IPS DF 4.7 (cell line): ENCODE measurements around the gene TAS2R41.

Experiments
- DNase-seq: peaks from one replicate; pipeline ENCODE4 v3.0.0-alpha.2; 2013; ENCODE audit warnings: low spot score; ENCODE audit errors: extremely low read depth

The TAS2R41 gene

DNA sequence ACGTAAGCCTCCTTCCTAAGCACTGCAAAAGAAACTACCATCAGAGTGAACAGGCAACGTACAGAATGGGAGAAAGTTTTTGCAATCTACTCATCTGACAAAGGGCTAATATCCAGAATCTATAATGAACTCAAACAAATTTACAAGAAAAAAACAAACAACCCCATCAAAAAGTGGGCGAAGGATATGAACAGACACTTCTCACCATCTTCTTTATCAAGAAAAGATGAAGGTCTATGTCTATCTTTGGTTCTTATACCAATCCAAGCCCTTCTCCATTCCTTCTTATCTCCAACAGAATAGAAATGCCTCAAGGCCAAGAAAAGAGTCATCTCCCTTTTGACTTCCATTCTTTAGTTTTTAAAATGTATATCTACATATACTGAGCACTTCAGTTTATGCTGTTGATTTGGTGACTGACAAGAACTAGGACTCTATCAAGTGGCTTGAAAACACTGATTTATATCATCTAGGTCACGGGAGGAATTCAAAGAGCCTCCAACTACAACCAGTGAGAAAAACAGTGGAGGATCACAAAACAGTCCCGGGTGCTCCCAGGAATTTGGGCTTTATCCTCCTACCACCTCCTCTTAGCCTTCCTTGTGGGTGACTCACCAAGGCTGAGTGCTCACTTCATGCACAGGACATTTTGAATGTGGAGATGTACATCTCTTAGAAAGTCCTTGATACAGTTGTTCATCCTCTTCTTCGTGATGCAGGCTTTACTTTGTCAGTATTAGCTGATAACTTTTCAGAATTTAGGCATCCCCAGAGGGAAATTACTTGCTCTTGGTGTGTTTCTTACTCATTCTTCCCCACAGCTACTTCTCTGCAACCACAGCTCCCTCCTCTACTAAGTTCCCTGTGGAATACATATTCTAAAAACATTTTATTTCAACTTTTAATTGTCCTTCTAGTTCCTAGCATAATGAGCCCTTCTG is 15.4 kb downstream of the TAS2R41 start:
- no peak for DNase-seq

DNA sequence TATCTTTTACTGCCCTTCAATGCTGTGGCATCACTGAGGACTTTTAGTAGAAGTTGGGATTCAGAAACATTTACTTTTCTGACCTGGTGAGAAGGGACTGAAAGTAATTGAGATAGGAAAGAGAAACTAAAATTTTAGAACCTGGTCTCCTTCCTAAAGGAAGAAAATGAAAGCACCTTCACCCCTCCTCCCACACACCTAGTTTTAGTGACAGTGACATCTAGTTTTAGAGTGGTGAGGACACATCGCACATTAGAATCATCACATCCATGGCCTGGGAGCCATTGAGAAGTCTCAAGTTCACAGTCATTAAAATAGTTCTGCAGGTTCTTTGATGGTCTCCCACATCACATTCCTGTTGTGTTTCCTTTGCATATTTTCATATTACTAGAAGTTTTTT is 16.1 kb downstream of the TAS2R41 start:
- no peak for DNase-seq

DNA sequence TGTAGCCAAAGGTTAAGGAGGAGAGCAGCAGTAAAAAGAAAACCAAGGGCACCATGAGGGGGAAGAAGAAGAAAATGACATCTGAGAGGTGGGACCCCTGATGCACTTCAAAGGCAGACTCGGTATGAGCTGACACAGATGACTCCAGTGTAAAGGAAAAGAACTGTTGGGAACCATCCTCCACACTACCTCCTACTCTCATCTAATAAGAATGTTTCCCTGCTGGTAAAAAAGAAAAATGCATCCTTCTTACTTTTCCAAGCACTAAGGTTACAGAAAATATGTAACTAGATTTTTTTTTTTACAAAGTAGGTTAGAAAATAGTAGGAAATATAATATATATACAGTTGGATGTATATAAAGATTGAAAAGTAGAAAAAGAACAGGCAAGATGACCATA is 16.9 kb downstream of the TAS2R41 start:
- DNase-seq: no peak

DNA sequence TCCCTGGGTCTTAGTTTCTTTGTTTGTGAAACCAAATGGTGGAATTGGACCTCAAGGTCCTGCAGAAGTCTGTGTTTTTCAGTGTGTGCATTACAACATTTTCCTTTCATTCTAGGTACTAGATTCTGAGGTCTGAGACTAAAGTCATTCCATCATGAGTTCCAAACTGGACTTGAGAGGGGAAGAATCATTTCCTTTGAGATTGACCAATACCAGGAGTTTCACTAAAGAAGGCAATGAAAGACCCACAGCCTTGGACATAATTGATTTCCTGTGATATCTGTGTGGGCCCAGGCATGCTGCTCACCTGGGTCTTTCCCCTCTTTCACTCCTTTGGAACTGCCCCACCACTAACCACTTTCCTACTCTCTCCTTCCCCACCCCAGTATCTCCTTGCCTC is 18.2 kb downstream of the TAS2R41 start:
- DNase-seq: no peak

DNA sequence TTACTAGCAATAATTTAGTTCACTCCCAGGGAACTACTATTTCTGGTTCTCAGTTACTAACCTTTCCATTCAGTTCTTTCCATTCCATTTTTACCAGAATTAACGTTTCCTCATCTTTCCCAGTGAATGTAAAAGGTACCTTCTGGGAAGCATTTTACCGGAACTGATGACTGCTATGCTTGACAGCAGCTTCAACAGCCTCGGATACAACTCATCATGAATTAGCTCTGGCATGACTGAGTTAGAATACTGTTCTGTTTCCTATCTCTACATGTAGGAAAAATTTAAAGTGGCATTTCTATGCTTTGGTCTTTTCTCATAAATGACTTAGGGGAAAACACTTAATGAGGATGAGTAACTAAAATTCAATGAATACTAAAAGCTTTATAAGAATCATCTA is 18.6 kb downstream of the TAS2R41 start:
- no peak for DNase-seq

DNA sequence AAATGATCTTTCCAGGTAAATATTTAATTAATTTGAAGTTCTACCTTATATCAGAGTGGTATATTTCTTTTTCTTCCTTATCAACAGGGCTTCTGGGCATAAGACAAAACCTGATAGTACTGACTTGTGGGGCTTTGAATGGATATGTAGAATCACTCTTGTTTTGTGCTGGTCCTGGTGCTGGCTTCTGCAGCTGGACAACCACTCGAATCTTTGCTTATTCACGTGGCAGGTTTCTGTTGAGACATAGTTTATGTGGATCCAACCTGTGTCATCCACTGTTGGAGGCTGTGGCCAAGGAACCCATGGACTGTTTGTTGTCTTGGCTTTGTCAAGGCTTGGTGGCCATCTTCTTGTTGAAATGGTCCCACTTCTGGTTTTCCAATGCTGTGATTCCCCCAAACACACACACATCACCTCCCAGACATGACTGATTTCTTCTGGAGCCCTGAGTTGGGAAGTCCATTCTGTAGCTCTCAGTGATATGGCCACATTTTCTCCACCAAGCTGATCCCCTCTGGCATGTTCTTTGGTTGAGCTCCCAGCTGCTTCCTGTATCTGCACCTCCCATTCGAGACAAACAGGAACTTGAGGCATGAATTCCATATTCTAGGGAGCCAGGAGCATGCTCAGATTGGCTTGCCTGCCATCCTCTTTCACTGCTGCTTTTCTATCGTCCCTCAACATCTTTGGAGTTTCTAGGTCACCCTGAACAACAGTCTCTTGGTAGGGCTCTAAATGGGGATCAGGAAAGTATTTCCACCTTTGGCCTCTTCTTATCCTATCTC is 19.5 kb downstream of the TAS2R41 start:
- DNase-seq: no peak

DNA sequence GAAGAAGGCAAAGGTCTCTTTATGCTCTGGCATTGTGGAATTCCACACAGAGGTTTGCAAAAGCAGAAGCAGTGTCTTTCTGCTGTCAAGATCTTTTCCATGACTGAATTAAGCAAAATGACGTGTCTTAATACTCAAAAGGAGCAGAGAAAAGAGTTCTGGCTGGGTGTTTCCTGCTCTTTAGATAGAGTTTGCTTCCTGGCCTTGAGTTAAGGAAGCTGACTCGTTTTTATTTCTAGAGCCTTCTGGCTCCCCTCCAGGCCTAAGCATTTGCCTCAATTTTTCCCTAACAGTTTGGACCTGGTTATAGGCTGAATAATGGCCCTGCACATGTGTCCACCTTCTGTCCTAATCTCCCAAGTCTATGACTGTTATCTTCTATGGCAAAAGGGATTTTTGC is 21.6 kb downstream of the TAS2R41 start:
- DNase-seq: no peak

DNA sequence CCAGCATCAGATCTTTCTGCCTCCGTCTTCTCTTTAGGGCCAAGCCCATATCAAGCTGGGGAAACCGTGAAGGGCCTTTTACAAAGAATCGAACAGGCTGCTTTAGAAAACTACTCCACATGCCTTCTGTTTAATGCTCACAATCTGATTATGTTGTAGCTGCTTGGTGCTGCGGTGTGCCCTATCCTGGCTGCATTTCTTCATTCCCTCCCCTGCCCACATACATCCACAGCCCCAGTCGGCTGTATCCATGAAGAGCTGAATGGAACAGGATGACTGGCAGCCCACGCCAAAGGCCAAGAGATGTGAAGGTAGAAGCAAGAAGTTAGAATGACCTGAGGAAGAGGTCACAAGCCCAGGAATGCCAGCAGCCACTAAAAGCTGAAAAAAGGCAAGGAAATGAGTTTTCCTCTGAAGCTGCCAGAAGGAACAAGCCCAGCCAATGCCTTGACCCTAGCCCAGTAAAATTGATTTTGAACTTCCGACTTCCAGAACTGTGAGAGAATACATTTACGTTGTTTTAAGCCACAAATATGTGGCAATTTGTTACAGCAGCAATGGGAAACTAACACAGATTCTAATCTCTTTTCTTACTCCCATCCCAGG is 22.2 kb downstream of the TAS2R41 start:
- no peak for DNase-seq

DNA sequence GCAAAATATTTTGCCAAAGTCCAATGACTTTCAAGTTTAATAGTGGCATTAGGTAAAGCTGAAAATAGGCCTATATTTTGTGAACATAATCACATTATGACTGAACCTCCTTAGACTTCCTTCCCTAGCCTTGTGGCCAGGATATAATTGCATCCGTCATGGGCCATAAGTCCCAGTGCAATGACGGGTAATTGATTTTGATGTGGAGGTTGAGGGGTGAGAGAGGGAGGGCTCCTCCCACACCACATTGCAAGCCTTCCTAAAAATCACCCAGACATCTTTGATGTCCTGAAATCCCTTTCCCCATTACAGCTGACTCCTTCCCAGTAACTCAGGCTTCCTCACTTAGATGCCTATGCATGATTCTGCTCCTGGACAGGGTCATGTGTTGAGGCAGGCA is 25.6 kb downstream of the TAS2R41 start:
- no peak for DNase-seq

DNA sequence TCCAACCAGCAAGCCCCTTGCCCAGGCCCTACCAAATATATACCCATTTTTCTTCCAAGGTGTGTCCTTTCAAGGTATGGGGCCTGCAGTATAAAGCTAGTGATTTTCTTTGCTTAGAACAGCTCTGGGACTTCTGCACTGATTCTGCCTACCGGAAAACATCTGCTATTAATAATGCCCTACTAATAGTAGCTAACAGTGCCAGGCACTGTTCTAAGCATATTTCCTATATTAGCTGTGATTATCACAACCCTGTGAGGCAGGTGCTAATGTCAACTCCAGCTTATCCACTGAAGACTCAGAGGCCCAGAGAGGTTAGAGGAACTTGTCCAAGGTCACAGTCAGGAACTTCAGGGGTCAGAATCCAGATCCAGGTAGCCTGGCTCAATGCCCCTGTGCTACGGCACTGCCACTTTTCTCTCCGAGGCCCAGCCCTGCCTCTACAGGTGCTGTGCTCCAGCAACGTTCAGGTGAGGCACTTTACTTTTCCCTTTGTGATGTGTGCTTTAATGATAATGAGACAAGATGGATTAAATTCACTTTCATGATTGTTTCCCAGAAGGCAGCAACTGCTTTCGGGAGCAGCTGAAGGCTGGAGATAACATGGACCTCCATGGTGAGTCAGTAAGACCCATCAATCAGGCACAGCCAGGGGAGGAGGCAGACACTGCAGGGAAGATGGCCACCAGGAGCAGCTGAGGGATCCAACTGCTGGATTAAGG is 26.7 kb downstream of the TAS2R41 start:
- DNase-seq: no peak

DNA sequence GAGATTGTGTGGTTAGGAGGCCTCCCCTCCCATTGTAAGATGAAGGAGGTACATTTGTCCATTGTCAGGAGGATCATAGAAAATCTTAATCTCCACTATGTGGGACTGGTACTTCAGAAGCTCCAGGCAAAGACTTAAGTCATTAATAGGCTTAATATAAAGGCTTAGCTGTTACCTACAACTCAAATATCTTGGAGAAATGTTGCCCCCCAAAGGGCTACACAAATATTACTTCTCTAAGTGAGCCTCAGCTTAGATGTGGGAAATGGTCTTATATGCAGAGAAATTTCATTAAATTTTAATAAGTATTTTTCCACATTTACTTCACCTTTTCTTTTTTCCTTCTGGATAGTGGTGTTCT is 27.2 kb downstream of the TAS2R41 start:
- DNase-seq: no peak

DNA sequence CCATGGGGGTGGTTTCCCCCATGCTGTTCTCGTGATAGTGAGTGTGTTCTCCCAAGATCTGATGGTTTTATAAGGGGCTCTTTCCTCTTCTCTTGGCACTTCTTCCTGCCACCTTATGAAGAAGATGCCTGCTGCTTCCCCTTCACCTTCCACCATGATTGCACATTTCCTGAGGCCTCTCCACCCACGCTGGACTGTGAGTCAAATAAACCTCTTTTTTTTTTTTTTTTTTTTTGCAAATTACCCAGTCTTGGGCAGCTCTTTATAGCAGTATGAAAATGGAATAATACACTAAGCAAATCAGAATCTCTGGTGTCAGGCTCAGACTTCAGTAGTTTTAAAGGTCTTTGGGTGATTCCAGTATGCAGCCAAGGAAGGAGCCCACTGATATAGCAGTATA is 28.2 kb downstream of the TAS2R41 start:
- DNase-seq: no peak

DNA sequence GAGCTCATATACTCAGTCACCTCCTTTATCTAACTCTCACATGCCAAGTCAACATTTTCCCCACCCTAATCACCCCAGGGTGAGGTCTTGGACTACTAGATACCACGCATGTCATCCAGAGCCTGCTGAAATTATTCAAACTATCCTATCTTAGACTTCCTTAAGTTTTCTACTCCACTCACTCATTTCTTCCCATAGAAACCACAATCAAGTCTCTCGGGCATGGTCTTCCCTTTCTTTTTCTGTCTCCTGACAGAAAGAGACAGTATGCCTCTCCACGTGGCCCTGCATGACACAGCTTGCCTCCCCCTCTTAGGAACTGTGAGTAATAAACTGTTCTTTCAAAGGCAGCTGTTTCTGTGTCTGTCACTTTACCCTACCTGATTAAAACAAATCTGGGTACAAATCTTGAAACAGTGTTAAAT is 29.4 kb downstream of the TAS2R41 start:
- DNase-seq: no peak

DNA sequence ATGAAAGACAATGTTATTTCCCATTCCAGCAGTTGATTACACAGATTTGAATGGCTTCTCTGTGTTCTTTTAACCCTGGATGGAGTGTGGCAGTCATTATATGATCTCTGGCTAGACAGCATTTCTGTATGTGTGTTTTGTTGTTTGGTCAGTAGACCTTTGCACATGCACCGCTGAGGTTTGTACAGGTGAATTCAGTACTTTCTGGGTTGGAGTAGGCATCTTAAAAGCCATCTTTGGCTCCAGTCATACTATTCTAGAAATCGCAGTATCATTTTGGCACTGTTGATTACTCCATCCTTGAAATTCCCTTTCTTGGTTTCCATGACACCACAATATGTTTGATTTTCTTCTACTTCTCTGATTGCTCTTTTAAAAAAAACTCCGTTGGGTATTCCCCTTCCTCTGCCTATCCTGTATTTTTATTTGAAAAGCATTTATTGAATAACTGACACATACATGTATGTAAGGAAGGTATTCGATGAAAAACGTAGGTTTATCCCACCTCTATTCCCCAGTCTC is 29.9 kb downstream of the TAS2R41 start:
- no peak for DNase-seq

DNA sequence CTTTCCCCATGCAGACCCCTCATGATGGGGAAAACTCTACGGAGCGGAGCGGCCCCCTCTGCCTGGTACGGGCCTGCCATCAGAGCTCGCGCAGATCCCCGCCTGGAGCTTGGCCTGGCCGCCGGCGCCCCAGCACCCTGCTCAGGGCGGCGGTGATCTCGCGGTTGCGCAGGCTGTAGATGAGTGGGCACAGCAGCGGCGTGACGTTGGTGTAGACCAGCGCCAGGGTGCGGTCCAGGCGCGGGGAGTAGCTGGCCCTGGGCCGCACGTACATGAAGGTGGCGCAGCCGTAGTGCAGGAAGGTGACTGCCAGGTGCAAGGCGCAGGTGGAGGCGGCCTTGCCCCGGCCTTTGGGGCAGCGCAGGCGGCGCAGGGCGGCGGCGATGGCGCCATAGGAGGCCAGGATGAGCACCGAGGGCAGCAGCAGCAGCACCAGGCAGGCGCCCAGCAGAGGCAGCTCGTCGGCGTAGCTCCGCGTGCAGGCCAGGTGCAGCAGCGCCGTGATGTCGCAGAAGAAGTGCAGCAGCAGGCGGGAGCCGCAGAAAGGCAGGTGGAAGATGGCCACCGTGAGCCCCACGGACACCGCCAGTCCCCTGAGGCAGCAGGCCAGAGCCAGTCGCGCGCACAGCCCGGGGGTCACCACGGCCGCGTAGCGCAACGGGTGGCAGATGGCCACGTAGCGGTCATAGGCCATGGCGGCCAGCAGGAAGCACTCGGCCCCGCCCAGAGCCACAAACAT is 33.4 kb downstream of the TAS2R41 start:
- no peak for DNase-seq

DNA sequence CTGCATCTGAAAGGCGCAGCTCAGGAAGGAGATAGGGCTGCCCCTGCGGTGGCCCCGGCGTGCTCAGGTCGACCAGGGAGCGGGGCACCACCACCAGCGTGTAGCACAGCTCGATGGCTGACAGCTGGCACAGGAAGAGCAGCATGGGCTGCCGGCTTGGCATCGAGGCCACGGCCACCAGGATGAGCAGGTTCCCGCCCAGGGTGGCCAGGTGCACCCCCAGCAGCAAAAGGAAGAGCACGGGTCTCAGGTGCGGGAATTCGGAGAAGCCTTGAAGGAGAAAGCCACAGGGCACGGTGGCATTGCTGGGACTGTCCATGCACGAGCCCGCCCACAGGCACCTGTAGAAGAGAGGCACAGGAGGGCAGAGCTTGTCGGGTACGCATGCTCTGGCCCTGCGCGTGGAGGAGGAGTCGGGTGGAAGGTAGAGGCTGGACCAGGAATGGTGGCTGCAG is 33.9 kb downstream of the TAS2R41 start:
- DNase-seq: no peak

DNA sequence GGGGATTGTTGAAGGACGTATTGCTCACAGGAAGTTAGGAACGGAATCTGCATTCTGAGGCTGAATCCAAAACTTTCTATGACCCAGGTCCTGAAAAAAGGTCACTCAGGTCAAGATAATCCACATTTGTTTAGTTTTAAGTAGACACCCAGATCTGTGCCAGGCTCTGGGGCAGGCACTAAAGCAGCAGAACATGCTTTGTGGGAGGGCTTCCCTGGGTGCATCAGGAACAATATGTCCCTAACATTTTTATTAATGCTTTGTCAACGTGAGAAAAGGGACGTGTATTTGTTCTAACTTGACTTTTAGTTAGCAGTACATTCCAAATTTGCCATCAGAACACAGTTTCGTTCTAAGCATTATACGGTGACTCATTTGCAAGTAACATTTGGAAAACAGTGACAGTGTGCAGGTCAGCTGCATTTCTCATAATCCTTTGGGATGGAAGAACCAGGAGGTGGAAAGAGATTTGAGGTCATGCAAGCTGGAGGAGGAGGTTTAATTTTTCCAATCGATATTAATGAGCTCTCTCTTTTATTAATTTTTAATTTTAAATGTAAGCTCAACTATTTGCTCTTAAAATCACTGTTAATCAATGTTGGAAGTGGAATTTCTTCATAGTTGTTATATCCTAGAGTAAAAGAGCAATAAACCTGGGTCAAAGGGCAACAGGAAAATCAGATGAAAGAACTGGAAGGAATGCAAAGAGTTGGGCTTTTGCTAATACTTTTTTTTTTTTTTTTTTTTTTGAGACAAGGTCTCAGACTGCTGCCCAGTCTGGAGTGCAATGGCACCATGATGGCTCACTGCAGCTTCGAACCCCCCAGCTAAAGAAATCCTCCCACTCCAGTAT is 35.0 kb downstream of the TAS2R41 start:
- DNase-seq: no peak

DNA sequence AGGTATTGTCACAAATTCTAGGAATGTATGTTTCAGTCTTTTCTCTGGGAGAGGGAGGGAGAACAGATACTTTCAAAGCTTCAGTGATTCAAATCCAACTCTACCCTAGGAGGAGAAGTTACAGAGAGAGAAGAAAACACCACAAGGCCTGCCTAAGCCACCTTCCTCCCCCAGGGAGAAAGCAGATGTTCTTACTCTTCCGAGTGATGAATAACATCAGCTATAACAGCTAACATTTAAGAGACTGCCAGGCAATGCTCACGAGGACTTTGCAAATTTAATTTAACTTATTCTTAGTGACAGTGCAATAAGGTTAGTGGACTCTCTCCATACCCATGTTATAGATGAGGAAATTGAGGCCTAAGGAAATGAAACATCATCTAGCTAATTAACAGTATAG is 36.8 kb downstream of the TAS2R41 start:
- no peak for DNase-seq

DNA sequence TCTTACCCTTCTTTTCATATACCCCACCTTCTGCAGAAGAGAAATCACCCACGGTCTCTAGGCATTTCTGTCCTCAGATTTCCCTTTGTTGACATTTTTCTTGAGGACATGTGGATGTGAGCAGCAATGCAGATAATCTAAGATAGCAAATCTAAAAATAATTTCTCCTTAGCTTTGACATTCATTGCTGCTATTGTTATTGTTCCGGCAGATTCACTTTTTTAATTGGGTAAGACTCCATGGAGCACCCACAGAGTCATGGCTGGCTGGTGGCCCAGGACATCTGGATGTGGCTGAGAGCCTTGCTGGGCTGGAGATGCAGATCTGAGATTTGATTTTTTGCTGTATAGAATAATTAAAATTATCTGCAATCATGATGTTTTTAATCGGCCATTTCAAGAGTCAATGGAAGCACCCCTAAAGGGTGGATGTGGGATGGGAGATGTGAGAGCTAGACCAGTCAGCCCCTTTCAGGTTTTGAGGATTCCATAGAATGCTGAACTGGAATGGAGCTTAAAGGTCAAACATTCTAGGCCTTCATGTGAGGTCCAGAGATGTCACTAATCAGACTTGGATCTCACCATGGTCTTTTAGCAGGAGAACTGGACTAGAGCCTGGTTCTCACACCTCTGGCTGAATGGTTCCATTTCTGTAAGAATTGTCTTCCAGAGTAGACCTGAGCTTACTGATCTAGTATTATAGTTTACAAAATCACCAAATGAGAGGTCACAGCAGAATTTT is 37.5 kb downstream of the TAS2R41 start:
- DNase-seq: no peak
